PC-9 (cell line): ENCODE measurements around the gene C19orf12.

ENCODE experiments used
- EZH2 ChIP-seq: fragments of 200-600 bp; sonication (generic); IDR thresholded peaks from 2 replicates; pipeline ENCODE4 v1.8.0; 2017; ENCODE audit warnings: antibody characterized with exemption, low read depth
- TF ChIP-seq, protein P1 (sequence below): fragments of 200-600 bp; sonication (generic); conservative IDR thresholded peaks from 2 replicates; pipeline ENCODE4 v1.6.1; 2017; ENCODE audit warnings: mixed run types, antibody characterized with exemption, mild to moderate bottlenecking, moderate library complexity

DNA sequence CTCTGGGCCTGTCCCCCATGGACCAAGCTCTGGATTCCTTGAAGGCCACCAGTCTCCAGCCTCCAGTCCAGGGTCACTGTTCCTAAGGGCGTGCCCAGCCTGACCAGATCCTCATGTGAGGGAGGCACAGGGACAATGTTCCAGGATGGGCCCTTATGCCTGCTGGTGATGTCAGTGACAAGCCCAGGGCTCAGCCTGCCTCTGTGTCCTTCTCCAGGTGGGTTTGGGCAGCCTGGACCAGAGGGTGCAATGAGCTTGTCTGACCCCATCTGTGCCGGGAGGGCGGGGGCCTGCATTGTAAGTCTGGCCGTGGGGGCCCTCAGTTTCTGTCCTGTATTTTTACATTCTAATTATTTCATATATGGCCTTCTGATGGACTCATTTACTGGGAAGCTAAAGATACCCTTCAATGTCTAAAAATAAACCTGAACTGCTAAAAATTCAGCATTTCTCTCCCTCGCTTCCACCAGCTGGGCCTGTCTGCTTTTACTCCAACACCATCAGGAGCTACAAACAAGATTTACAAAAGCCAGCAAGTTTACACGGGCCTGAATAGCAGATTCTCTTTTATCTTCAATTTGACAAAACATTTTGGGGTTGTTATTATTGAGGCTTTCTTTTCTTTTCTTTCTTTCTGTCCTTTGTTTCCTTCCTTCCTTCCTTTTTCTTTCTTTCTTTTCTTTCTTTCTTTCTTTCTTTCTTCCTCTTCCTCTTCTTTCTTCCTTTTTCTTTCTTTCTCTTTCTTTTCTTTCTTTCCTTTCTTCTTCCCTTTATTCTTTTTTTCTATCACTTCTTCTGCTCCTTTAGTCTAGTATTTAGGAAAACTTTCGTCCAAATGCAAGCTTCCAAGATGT, 34.2 kb upstream of the C19orf12 start:
- TF ChIP-seq, protein P1, sequence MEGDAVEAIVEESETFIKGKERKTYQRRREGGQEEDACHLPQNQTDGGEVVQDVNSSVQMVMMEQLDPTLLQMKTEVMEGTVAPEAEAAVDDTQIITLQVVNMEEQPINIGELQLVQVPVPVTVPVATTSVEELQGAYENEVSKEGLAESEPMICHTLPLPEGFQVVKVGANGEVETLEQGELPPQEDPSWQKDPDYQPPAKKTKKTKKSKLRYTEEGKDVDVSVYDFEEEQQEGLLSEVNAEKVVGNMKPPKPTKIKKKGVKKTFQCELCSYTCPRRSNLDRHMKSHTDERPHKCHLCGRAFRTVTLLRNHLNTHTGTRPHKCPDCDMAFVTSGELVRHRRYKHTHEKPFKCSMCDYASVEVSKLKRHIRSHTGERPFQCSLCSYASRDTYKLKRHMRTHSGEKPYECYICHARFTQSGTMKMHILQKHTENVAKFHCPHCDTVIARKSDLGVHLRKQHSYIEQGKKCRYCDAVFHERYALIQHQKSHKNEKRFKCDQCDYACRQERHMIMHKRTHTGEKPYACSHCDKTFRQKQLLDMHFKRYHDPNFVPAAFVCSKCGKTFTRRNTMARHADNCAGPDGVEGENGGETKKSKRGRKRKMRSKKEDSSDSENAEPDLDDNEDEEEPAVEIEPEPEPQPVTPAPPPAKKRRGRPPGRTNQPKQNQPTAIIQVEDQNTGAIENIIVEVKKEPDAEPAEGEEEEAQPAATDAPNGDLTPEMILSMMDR = no peak
- no peak for TF ChIP-seq EZH2
